Testis (tissue), 3 donors: ENCODE measurements around the gene IFITM2. TPM values are rescaled to one million over a fixed set of nuclear protein-coding genes. Genes with fewer than 3 reads are reported as not detected.
"Not testable (repeated sequence)": the region's sequence is repeated elsewhere in the genome, so short reads cannot be mapped to it uniquely, and the experiment has no call there.

ENCODE experiments used
- DNase-seq: peaks from one replicate; pipeline ENCODE4 v3.0.0-alpha.2; 2019
- H3K27ac ChIP-seq, 2 donors: fragments of 200-600 bp; sonication (generic); one replicate each; pipeline ENCODE4 v1.5.1; 2019
- H3K27me3 ChIP-seq: fragments of 200-600 bp; sonication (generic); one replicate; pipeline ENCODE4 v1.5.1; 2019
- H3K36me3 ChIP-seq: fragments of 200-600 bp; sonication (generic); one replicate; pipeline ENCODE4 v1.5.1; 2017; ENCODE audit warnings: low read depth; ENCODE audit errors: missing control alignments
- H3K4me1 ChIP-seq: fragments of 200-600 bp; sonication (generic); one replicate; pipeline ENCODE4 v1.5.1; 2019
- H3K4me3 ChIP-seq, 2 donors: fragments of 200-600 bp; sonication (generic); one replicate each; pipeline ENCODE4 v1.5.1; 2017 to 2019
- H3K9me3 ChIP-seq: fragments of 200-600 bp; sonication (generic); one replicate; pipeline ENCODE4 v1.5.1; 2017
- POLR2A ChIP-seq: fragments of 450-650 bp; IDR thresholded peaks from one replicate; pipeline ENCODE4 v1.6.1; 2017; ENCODE audit warnings: antibody characterized with exemption, mild to moderate bottlenecking, moderate library complexity
- WGBS, 2 donors: methylation state at CpG; one replicate each; pipeline ENCODE4 v1.1.5; 2018; 5-methylcytosine and 5-hydroxymethylcytosine counted together
- intact Hi-C: fragments of 100-400 bp; cut with DNase I; formaldehyde crosslinking; loops from one replicate; pipeline ENCODE4 v1.15.1; 2023; ENCODE audit warnings: low total_unique reads
- polyA plus RNA-seq: library from polyadenylated mRNA; stranded (reverse); fragments of 350-450 nt; fragmentation: Illumina TruSeq; extraction: RNeasy Lipid Tissue Mini Kit (QIAGEN cat#74804); gene quantifications from one replicate; pipeline ENCODE4 v1.2.3, GENCODE V29; 2014; ENCODE audit warnings: low read depth, low replicate concordance; ENCODE audit not compliant: insufficient read depth
- total RNA-seq, 2 donors: library from RNA; depleted of rRNA; stranded (reverse); fragments of >200 nt; gene quantifications; one replicate each; pipeline ENCODE4 v1.2.3, GENCODE V29; 2016
- TF ChIP-seq, protein P1 (sequence below), 3 experiments: fragments of 450-650 bp in 2 of 3; fragments of 200-600 bp in 1 of 3; sonication (generic) in 1 of 3; IDR thresholded peaks; one replicate each; pipeline ENCODE4 v1.5.1; 2016 to 2019; ENCODE audit warnings: antibody characterized with exemption in 3 of 3, mild to moderate bottlenecking in 2 of 3, moderate library complexity in 1 of 3

IFITM2 gene
- total and polyA plus RNA-seq, 3 donors from 2014 or later = 119 to 283 (median 169) TPM

DNA sequence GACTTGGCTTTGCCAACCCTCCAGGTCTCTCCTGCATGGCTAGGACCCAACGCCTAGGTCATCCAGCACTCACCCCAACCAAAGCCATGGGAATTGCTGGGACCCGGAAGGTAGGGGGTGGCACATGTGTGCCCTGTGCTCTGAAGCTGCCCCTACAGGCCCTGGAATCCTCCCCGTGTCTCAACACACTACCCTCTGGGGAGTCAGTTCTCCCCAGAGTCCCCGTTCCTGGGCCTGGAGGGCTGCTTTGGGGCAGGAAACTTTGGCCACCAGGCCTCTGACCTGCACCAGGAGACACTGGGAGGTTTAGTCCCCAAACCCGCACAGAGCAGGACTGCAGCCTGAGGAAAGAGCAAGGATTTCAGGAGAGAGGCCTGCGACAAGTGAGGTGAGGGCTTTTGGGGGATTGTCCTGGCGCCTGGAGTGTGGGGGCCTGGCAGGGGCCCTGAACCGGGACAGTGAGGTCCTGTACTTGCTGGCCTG, 5.7 kb downstream of the IFITM2 start:
- Histone ChIP-seq H3K27me3 (no peaks in the 10 kb centered on the region), H3K9me3 (no peaks in the 10 kb centered on the region), H3K36me3 (no peaks in the 10 kb centered on the region), H3K27ac (peak overlapping the region; percentile 75 to 92), H3K4me3 (no peak overlapping the region), H3K4me1 (peaks cover 27% of the 10 kb centered on the region)
- WGBS, 2 donors = 61 to 82% methylated on average over 2 to 8 of the region's 8 CpGs
- DNase-seq = no peak
- TF ChIP-seq, protein P1, sequence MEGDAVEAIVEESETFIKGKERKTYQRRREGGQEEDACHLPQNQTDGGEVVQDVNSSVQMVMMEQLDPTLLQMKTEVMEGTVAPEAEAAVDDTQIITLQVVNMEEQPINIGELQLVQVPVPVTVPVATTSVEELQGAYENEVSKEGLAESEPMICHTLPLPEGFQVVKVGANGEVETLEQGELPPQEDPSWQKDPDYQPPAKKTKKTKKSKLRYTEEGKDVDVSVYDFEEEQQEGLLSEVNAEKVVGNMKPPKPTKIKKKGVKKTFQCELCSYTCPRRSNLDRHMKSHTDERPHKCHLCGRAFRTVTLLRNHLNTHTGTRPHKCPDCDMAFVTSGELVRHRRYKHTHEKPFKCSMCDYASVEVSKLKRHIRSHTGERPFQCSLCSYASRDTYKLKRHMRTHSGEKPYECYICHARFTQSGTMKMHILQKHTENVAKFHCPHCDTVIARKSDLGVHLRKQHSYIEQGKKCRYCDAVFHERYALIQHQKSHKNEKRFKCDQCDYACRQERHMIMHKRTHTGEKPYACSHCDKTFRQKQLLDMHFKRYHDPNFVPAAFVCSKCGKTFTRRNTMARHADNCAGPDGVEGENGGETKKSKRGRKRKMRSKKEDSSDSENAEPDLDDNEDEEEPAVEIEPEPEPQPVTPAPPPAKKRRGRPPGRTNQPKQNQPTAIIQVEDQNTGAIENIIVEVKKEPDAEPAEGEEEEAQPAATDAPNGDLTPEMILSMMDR (IDR thresholded peaks at IDR 0.05) = no peak
- no peak for TF ChIP-seq POLR2A
- intact Hi-C loops = no loop called here

DNA sequence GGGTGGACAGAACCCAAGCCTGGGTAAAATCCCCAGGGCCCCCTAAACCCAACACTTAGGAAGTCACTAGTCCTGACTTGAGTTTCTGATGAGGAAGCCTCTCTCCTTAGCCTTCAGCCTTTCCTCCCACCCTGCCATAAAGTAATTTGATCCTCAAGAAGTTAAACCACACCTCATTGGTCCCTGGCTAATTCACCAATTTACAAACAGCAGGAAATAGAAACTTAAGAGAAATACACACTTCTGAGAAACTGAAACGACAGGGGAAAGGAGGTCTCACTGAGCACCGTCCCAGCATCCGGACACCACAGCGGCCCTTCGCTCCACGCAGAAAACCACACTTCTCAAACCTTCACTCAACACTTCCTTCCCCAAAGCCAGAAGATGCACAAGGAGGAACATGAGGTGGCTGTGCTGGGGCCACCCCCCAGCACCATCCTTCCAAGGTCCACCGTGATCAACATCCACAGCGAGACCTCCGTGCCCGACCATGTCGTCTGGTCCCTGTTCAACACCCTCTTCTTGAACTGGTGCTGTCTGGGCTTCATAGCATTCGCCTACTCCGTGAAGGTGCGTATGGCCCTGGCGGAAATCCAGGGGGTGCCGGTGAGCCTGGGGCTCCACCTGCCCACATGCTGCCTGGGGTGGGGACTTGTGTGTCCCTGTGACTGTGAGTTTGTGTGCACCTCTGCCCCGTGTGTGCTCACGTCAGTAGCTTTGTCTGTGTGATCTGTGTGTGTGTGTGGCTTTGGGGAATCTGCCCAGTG, 6.4 kb downstream of the IFITM2 start, which contains the start of gene IFITM1:
Gene IFITM1 (plus strand): TSS at position 254 of the 767 bp plus-strand sequence. CDS start 131 bp downstream, at position 385.
- peak; percentile 50 for TF ChIP-seq POLR2A
- TF ChIP-seq, protein P1 (IDR thresholded peaks at IDR 0.05) = no peak
- Histone ChIP-seq H3K4me3 (peak within 1 kb of the TSS; percentile 62 to 71), H3K4me1 (peaks cover 27% of the 10 kb centered on the region), H3K36me3 (no peaks in the 10 kb centered on the region), H3K27me3 (no peaks in the 10 kb centered on the region), H3K27ac (peak within 1 kb of the TSS; percentile 75 to 92), H3K9me3 (no peaks in the 10 kb centered on the region)
- intact Hi-C loops = no loop called here
- DNase-seq = peak; percentile 63
- 14 to 36% methylated on average over 16 to 18 of the region's 18 CpGs for WGBS, 2 donors

DNA sequence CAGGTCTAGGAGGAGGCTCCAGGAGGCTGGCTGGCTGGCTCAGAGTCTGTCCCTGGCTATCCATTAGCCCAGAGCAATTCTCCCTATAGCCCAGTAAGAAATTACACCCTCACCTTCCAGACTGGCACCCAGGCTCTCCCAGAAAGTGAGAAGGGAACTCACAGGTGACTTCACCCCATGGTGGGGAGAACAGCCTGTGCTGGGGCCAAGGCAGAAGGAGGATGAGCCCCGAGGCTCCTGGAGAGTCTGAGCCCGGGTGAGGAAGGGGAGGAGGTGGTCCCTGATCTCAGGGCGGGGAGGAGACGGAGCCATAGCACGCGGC, 6.9 kb downstream of the IFITM2 start:
- Histone ChIP-seq H3K4me1 (peaks cover 21% of the 10 kb centered on the region), H3K27ac (peak overlapping the region; percentile 75 to 92), H3K4me3 (peak overlapping the region; percentile 62 to 71)
- H3K27me3 ChIP-seq, intact Hi-C loops, H3K36me3 ChIP-seq, H3K9me3 ChIP-seq, DNase-seq: not testable (repeated sequence)
- 41% methylated on average over 6 of the region's 6 CpGs; no CpG with 5 or more reads in 1 of the 2 donors for WGBS, 2 donors

DNA sequence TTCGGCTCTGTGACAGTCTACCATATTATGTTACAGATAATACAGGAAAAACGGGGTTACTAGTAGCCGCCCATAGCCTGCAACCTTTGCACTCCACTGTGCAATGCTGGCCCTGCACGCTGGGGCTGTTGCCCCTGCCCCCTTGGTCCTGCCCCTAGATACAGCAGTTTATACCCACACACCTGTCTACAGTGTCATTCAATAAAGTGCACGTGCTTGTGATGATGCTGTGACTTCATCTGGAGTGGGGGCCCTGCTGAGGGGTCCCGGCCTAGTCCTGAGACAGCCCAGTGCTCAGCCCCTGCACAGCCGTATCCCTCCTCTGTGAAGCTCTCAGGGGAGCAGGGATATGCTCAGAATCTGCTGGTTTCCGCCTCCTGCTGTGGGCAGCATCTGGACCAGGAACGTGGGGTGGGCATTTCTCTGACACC, 7.5 kb downstream of the IFITM2 start:
- H3K36me3 ChIP-seq = no peaks in the 10 kb centered on the region
- WGBS, 2 donors = 43 to 54% methylated on average over 4 to 9 of the region's 9 CpGs
- DNase-seq = no peak
- no peaks in the 10 kb centered on the region for H3K9me3 ChIP-seq
- H3K4me1 ChIP-seq = peaks cover 20% of the 10 kb centered on the region
- H3K27me3 ChIP-seq = no peaks in the 10 kb centered on the region
- peak overlapping the region; percentile 62 to 71 for H3K4me3 ChIP-seq
- intact Hi-C loops = no loop called here
- peak overlapping the region; percentile 75 to 92 for H3K27ac ChIP-seq
- TF ChIP-seq, protein P1 (IDR thresholded peaks at IDR 0.05) = no peak
- no peak for TF ChIP-seq POLR2A

DNA sequence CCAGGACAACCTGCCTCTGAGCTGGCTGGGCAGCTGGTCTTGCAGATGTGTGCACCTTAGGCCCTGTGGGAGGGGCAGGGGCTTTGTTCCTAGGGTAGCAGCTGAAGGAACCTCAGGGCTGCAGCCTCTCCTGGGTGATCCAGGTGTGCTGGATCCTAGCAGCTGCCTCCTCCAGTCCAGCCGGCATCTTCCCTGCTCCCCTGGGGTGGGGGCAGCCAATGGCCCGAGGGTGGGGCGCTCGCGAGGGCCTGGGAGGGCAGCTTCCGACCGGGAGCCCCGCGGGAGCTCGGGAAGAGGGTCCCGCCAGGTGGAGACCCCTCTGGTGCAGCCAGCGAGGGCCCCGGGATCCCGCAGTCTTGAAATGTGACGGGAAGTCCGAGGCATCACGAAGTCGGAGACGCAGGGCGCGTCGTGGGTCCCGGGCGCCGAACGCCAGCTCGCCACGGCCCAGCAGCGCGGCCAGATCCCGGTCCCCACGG, 7.9 kb downstream of the IFITM2 start:
- peak overlapping the region; percentile 62 to 71 for H3K4me3 ChIP-seq
- peak overlapping the region; percentile 75 to 92 for H3K27ac ChIP-seq
- H3K4me1 ChIP-seq = peaks cover 20% of the 10 kb centered on the region
- intact Hi-C loops = no loop called here
- H3K27me3 ChIP-seq = no peaks in the 10 kb centered on the region
- 31% methylated on average over 32 of the region's 32 CpGs; no CpG with 5 or more reads in 1 of the 2 donors for WGBS, 2 donors
- no peak for DNase-seq
- no peaks in the 10 kb centered on the region for H3K9me3 ChIP-seq
- no peaks in the 10 kb centered on the region for H3K36me3 ChIP-seq
- no peak for TF ChIP-seq POLR2A
- TF ChIP-seq, protein P1 (IDR thresholded peaks at IDR 0.05) = no peak
